ENCODE results near the gene AQP11.
"Not testable (repeated sequence)": the region's sequence is repeated elsewhere in the genome, so short reads cannot be mapped to it uniquely, and the experiment has no call there.

Gene AQP11

DNA sequence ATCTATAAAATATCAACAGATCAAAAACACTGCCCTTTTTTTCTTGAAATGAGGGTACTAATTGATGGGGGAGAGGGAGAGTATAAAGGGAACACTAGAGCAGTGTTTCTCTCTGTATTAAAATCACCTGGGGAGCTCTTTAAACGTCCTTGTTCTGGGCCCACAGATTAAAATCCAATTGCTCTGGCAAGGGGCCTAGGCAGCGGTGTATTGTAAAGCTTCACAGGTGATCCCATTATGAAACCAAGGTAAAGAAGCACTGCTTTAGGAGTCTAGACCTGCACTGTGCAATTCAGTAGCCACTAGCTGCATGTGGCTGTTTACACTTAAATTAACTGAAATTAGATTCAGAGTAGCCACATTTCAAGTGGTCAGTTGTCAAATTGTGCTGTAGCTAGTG is 3.0 kb downstream of the AQP11 start:
- no peak for DNase-seq (ENCODE audit: low spot score)

DNA sequence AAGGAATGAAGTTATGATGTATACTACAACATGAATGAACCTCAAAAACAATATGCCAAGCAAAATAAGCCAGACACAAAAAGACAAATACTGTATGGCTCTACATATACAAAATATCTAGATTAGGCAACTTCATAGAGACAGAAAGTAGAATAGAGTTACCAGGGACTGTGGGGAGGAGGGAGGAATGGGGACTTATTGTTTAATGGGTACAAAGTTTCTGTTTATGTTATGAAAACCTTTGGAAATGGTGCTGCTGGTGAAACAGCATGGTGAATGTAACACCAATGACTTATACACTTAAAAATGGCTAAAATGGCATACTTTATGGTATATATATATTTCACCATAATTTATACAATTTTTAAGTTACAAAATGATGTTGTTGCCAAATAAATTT is 4.1 kb downstream of the AQP11 start:
- no peak for DNase-seq (ENCODE audit: low spot score)

DNA sequence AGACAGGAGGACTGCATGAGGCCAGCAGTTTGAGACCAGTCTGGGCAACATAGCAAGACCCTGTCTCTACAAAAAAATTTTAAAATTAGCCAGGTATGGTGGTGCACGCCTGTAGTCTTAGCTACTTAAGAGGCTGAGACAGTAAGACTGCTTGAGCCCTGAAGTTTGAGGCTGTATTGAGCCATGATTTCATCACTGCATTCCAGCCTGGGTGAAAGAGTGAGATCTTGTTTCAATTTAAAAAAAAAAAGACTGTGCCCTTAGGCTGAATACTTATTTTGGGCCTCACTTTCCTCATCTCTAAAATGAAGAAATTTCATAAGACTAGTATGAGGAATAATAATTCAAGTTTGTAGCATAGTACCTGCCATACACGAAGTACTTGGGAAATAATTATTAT is 6.9 kb downstream of the AQP11 start:
- no peak for DNase-seq (ENCODE audit: low spot score)

DNA sequence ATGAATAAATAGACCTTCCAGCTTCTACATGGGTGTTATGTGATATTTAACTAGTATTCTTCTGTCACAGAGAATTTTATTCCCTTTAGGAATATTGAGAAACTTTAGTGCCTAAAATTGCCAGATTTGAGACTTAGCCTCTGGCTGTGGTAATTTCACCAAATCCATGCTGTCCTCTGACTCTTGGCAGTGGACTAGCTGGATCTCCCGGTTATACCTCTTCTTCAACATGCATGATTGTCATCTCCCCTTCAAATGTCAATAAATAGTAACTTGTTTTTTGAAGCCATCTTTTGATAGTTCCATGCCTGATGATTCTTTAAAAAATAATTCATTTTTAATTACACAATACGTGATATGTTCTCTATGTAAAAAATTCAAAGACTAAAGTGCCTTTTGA is 8.4 kb downstream of the AQP11 start:
- no peak for DNase-seq (ENCODE audit: low spot score)

DNA sequence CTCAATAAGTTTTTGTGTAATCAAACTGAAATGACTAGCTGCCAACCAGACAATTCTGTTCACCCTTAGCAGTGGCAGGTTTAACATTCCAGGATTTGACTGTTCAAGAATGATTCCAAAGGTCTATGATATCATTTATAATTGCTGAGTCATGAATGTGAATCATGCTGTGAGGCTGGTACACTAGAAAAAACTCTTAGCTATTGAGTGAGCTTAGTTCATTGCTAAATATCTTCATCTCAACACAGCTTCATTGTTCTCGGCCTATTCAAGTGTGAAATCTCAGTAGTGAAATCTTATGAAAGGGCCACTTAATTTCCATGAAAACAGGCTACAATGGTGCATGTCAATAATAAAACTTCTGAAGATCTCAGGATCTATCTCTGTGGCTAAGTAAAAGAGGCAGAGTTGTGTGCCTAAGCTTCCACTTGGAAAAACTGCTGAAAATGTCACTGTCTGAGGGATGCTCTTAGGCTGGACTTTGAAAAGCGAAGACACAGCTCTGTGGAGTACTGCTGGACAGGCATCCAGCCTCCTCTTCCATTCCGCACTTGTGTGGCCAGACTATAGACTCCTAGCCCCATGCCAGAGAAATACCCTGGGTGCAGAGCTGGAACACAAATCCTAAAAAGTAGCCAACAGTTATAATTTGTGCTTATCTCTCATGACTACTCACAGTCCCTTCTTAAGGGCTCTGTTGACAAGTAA is 12.8 kb downstream of the AQP11 start:
- no peak for DNase-seq (ENCODE audit: low spot score)

DNA sequence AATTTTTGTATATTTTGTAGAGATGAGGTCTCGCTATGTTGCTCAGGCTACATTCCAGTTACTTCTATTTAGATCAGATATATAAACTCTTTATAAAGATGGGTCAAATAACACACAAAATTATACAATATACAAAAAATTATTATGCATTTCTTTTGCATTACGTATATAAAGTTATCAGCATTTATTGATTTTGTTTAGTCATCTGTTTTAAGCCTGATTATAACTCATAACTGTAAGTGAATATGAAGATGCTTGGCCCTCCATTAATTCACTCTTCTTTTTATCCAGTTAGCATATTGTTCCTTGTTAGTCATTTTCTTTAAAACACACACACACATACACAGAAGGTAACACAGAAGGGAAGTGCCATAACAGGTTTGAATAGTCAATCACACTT is 14.5 kb downstream of the AQP11 start:
- no peak for DNase-seq (ENCODE audit: low spot score)

DNA sequence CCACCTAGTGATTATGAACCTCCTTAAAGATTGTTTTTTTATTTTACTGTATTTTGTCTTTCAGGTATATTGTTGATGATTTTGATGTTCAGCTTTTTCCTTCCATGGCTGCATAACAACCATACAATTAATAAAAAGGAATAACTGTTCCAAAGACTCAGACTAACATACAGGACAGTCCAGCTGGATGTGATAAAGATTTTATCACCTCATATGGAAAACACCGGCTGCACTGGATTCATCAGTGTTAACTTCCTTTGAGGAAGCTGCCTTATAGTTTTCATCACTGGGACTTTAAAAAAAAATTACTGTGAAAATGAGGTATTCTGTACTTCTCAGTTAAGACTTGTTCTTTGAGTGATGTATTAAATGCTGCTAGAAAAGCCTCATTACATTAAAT is 19.5 kb downstream of the AQP11 start:
- no peak for DNase-seq (ENCODE audit: low spot score)

DNA sequence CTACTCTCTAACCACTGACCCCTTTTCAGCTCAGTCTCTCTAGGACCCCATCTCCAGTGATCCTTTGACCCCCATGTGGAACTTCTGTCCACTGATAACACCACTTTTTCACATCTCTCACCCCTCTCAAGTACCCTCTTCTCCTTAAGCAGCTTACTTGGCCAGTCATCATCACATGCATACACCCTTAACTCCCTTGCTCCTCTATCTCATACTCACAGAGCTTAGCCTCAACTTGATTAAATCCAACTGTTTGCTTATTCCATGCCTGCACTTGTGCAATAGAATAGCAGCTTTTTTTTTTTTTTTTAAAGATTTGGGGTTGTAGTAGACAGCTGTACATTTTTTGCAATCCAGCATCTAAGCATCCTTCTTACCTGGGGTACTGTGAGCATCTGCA is 22.2 kb downstream of the AQP11 start:
- no peak for DNase-seq (ENCODE audit: low spot score)

DNA sequence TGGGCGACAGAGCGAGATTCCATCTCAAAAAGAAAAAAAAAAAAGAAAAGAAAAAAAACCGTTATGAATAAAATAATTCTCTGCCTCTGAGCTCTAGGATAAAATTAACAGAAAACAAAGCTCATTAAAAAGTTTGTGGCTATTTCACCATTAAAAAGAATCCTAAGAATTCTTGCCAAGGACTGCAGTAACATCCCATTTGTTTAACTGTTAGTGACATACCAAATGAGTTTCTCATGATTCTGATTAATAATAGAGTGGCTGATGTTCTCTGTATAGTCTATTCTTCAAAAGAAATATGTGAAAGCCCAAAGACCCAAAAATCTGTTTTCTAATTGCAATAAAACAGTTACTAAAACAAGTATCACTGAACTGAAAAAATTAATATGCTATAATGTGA is 28.1 kb downstream of the AQP11 start:
- no peak for DNase-seq (ENCODE audit: low spot score)

DNA sequence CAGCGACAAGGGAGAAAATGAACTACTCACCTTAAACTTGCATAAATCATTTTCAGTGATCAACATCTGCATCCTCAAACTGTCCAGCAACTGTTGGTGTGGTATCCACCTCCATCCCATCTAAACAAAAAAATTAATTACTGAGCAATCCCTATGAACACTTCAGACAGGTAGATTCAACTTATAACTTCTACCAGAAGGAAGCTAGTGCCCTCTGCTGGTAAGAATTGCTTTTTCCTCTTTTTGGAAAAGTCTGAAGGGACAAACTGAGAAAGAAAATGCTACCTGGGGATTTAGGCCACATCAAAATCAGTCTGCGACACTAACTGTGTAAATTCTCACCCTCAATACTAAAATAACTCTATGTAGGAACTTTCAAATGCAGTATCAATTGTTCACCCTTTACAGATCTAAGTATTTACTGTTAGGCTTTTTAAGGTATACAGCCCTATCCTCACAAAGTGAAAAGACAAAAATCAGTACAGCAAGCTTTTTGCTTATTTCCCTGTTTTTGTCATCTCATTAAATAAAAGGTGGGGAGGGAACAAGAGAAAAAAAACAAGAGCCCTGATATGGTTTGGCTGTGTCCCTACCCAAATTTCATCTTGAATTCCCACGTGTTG is 29.9 kb downstream of the AQP11 start:
- peak; percentile 50 for DNase-seq (ENCODE audit: low spot score)

DNA sequence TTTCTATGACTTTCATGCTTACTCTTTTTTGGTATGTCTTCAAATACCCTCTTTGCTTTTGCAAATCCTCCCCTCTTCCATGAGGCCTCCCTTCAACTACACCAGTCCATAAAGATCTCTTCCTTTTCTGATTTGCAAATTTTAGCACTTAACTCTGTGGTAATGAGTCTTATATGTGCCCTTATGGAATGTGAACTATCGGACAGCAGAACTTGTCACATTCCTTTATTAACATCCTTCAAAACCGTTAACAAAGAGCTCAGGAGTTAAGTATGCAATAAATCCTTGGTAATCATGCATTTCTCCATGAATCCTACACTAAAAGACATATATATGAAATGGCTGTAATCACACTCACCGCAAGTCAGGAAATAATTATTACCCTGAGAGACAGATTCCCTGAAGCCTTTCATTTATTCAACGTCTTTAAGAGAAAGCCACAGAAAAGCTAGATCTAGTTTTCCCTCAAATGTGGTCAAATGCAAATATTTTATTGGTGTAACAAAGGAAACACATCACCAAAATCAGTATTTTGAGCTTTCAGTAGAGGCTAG is 40.5 kb downstream of the AQP11 start:
- no peak for DNase-seq (ENCODE audit: low spot score)

DNA sequence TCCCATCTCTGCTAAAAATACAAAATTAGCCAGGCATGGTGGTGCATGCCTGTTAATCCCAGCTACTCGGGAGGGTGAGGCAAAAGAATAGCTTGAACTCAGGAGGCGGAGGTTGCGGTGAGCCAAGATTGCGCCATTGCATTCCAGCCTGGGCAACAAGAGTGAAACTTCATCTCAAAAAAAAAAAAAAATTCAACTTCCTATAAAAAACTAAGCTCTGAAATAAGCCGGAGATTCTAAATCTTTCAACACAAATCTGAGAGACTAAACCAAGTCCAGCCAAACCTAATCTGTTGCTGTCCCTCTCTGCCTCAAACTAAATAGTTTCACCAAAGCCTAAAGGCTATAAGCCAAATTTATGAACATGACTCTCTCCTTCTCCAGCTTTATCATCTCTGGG is 44.2 kb downstream of the AQP11 start:
- not testable (repeated sequence) for DNase-seq (ENCODE audit: low spot score)

DNA sequence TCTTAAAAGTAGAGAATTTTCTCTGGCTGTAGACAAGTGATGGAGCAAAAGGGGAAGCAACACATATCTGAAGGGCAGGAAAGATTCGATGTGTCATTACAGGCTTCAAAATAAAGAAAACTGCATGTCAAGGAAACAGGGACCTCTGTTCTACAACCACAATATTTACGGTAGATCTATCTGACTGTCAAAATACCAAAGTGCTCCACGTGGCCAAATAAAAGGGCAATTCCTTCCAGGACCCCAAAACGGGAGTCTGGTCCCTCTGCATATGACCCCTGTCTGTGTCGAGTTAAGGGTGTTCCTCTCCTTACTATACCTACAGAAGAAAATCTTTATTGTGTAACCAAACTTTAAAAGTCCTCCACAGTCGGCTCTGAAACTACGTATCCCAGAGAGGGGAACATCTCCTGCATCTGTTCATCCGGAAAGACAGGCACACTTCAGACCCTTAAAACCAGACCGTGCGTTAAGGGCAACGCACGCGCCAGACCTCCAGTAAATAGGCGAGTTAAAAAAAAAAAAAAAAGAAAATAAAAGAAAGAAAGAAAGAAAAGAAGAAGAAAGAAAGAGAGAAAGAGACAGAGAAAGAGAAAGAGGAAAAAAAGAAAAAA is 47.1 kb downstream of the AQP11 start:
- no peak for DNase-seq (ENCODE audit: low spot score)

DNA sequence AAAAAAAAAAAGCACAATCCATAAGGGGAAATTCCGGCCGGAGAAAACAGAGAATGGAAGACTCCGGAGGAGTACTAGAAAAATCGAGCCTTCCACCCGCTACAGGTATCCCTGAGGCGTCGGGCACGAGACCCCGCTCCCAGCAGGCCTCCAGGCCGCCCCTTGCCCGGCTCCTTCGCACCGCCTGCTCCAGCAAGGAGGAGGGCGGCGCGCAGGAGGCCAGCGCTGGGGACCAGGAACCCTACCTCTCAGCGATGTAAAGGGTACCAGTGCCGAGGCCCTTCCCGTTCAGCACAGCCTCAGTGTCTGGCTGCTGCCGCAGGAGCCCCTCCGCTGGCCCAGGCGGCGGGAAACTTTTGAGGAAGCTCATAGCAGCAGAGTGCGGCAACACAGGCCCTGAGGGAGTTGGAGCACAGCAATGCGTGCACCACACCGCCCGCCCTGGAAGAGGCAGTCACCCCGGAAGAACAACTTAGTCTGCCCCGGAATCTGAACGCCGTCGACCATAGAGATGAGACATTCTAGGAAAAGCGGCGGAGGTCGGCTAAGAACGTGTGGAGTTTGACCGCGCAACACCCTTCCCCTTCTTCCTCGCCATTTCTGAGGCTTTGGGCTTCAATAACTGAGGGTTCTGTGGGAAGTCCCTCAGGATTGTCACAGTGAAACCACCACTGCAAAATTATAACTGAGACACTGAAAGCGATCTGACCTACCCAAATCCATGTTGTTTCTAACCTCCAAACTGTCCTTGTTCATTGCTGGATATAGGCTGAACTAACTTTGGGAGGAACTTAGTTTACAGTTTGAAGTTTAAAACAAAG is 47.8 kb downstream of the AQP11 start, which contains the start of gene CLNS1A:
Gene CLNS1A (minus strand): TSS at position 450 of the 821 bp plus-strand sequence. CDS start 80 bp downstream, at position 370.
- peak; percentile 92 for DNase-seq (ENCODE audit: low spot score)

DNA sequence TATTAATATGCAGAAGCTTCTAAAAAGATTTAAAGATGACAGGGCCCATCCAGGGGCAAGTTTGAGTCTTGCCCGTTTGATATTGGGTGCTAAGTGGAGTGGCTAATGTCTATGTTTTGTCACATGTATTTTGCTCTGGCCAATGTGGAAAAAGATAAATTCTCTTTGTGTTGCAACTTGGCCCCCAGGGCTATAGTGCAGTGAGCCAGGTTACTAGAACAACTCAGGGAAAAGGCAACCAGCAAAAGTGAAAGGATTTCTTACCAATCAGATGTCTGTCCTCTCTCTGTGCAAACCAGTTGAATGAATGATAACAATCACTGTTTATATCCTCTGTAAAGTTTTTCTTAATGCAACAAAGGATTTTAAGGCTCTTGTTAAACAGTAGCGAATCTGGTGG is 52.5 kb downstream of the AQP11 start:
- DNase-seq (ENCODE audit: low spot score) = no peak

DNA sequence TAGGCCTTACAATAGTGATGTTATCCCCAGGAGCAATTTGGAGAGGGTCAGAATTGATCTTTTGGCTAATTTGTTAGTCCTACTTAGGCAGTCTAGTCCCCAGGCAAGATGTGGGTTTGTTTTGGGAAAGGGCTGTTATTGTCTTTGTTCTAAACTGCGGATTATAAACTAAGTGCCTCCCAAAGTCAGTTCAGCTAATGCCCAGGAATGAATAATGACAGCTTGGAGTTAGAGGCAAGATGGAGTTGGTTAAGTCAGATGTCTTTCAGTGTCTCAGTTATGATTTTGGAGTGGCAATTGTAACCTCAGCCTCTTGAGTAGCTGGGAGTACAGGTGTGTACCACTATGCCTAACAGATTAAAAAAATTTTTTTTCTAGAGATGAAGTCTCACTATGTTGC is 55.1 kb downstream of the AQP11 start:
- DNase-seq (ENCODE audit: low spot score) = no peak

DNA sequence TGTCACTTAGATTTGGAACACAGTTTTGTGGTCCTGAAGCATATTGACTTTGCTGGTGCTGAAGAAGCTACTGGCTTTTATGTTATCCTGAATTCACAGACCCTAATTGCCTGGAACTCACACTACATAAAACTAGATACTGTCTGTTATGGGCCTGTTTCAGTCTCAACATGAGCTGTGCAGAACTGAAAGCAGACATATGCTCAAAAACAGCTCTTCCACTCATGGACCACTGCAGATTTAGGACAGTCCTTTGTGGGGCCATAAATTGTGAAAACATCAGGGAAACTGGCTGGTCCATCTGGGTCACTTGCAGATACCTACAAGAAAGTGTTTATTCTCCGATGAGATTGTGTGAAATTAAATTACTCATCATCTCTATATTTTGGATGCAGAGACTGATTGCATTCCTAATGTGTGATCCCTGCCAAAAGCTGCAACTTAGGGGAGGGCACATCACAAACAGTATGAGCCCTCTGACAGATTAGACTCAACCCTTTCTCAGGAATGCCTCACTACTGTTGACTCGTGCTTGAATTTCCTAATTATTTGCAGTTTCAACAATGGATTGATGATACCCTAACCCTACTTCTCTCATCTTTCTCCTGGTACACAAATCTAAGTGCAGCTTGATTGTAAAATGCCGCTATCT is 58.0 kb downstream of the AQP11 start:
- DNase-seq (ENCODE audit: low spot score) = no peak

DNA sequence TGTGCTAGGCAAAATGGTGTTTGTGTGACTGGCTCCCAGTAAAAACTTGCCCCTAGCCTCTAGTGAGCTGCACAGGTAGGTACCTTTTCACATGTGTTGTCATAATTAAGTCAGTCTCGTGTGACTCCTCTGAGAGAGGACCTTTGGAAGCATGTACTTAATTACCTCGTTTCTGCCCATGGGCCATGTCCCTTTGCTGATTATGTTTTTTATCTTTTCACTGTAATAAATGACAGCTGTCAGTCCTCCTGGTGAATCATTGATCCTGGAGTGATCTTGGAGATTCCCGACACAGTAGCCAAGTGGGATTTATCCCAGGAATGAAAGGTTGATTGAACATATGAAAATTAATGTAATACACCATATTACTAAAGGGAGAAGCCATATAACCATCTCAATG is 60.4 kb downstream of the AQP11 start:
- DNase-seq (ENCODE audit: low spot score) = no peak

DNA sequence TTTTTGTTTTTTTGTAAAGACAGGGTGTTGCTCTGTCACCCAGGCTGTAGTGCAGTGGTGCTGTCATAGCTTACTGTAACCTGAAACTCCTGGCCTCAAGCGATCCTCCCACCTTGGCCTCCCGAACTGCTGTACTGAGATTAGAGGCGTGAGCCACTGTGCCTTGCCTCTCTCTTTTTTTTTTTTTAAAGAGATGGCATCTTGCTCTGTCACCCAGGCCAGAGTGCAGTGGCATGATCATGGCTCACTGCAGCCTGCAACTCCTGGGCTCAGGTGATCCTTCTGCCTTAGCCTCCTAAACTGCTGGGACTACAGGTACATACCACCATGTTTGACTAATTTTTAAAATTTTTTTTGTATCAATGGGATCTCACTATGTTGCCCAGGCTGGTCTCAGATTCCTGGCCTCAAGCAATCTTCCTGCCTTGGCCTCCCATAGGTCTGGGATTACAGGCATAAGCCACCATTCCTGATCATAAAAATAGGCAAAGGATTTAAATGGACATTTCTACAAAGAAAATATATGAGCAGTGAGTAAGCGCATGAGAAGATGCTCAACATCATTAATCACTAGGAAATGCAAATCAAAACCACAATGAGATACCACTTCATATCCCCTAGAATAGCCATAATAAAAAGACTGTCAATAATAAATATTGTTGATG is 65.1 kb downstream of the AQP11 start:
- DNase-seq (ENCODE audit: low spot score) = no peak

DNA sequence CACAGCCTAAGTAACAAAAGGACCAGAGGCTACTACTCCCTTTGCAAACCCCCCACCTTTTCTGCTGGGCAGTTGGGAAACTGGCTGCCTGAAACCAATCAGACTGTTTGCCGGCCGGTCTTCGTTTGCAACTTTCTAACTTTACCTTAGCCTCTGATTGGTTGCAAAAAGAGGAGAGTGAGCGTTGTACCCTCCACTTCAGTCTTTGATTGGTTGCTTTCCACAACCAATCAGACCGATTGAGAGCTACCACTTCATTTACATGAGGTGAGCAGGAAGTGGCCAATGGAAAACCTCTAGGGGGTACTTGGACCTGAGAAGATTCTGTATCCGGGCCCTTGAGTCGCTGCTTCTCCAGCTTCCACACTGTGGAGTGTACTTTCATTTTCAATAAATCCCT is 66.6 kb downstream of the AQP11 start:
- DNase-seq (ENCODE audit: low spot score) = no peak

Measured in SK-N-DZ (cell line).